ENCODE measurements around the gene TAP1.

TAP1 gene

DNA sequence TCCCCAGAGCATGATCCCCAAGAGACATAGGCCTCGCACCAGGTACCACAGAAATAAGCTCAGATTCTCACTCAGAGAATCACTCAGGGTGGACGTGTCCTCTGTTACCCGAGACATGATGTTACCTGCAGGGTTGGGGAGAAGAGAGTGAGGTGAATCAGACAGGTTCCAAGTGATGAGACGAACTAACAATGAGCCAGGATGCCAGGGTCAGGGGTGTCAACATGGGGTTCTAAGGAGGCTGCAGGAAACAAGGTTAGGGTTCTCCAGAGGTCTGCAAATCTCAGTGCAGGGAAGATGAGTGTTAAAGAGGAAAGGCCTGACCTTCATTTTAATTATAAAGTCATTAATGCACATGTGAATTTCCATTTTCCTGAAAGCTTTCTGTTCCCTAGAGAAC is 2.5 kb downstream of the TAP1 start:
- no peaks in the 10 kb centered on the region for H3F3A ChIP-seq (ENCODE audit: control insufficient read depth, insufficient read depth)
- H3K4me1 ChIP-seq (ENCODE audit: control insufficient read depth, low read length), result peaks cover 32% of the 10 kb centered on the region
- no peak overlapping the region for H3K4me2 ChIP-seq (ENCODE audit: low read length)
- no peak overlapping the region for H3K27ac ChIP-seq (ENCODE audit: low read depth, low read length)
- no peaks in the 10 kb centered on the region for H4K20me1 ChIP-seq (ENCODE audit: control insufficient read depth, insufficient read depth, low read depth, low read length)
- H3K9me2 ChIP-seq (replicated peaks; ENCODE audit: control insufficient read depth, low read length), result no peaks in the 10 kb centered on the region
- no peak overlapping the region for H3K4me3 ChIP-seq (ENCODE audit: low read length)
- peaks cover 28% of the 10 kb centered on the region for H3K36me3 ChIP-seq (ENCODE audit: control insufficient read depth, low read length)
- H3K79me2 ChIP-seq (ENCODE audit: control insufficient read depth, low read length), result peaks cover 5% of the 10 kb centered on the region
- no peak for TF ChIP-seq CTCF (IDR thresholded peaks at IDR 0.05; ENCODE audit: low read depth, low read length, poor library complexity, severe bottlenecking)
- TF ChIP-seq EZH2phosphoT487 (IDR thresholded peaks at IDR 0.05; ENCODE audit: borderline replicate concordance, low read length), result no peak
- no peaks in the 10 kb centered on the region for H3K9me3 ChIP-seq (ENCODE audit: control insufficient read depth, insufficient read depth, low read length)
- peaks cover 4% of the 10 kb centered on the region; the same call in 1 of the 2 replicates for H3K27me3 ChIP-seq (ENCODE audit: control insufficient read depth, low read length)

GRCh38 chr6:32849126-32849525 is 4.4 kb downstream of the TAP1 start:
- peaks cover 38% of the 10 kb centered on the region for H3K4me1 ChIP-seq (ENCODE audit: control insufficient read depth, low read length)
- no peak overlapping the region for H3K4me2 ChIP-seq (ENCODE audit: low read length)
- no peaks in the 10 kb centered on the region for H3K9me2 ChIP-seq (replicated peaks; ENCODE audit: control insufficient read depth, low read length)
- peaks cover 15% of the 10 kb centered on the region for H3K79me2 ChIP-seq (ENCODE audit: control insufficient read depth, low read length)
- peaks cover 4% of the 10 kb centered on the region; the same call in 1 of the 2 replicates for H3K27me3 ChIP-seq (ENCODE audit: control insufficient read depth, low read length)
- no peak overlapping the region for H3K4me3 ChIP-seq (ENCODE audit: low read length)
- TF ChIP-seq EZH2phosphoT487 (IDR thresholded peaks at IDR 0.05; ENCODE audit: borderline replicate concordance, low read length) (no peak), CTCF (IDR thresholded peaks at IDR 0.05; ENCODE audit: low read depth, low read length, poor library complexity, severe bottlenecking) (no peak)
- peaks cover 5% of the 10 kb centered on the region for H3F3A ChIP-seq (ENCODE audit: control insufficient read depth, insufficient read depth)
- H3K27ac ChIP-seq (ENCODE audit: low read depth, low read length), result no peak overlapping the region
- H4K20me1 ChIP-seq (ENCODE audit: control insufficient read depth, insufficient read depth, low read depth, low read length), result no peaks in the 10 kb centered on the region
- no peaks in the 10 kb centered on the region for H3K9me3 ChIP-seq (ENCODE audit: control insufficient read depth, insufficient read depth, low read length)
- H3K36me3 ChIP-seq (ENCODE audit: control insufficient read depth, low read length), result peaks cover 41% of the 10 kb centered on the region

GRCh38 chr6:32847795-32848194 is 5.7 kb downstream of the TAP1 start:
- H3K27ac ChIP-seq (ENCODE audit: low read depth, low read length), result no peak overlapping the region
- no peaks in the 10 kb centered on the region for H3K9me2 ChIP-seq (replicated peaks; ENCODE audit: control insufficient read depth, low read length)
- H3K4me3 ChIP-seq (ENCODE audit: low read length), result no peak overlapping the region
- H3K4me1 ChIP-seq (ENCODE audit: control insufficient read depth, low read length), result peaks cover 47% of the 10 kb centered on the region
- H3K9me3 ChIP-seq (ENCODE audit: control insufficient read depth, insufficient read depth, low read length), result no peaks in the 10 kb centered on the region
- H4K20me1 ChIP-seq (ENCODE audit: control insufficient read depth, insufficient read depth, low read depth, low read length), result no peaks in the 10 kb centered on the region
- peaks cover 2% of the 10 kb centered on the region; the same call in 1 of the 2 replicates for H3K27me3 ChIP-seq (ENCODE audit: control insufficient read depth, low read length)
- no peak overlapping the region for H3K4me2 ChIP-seq (ENCODE audit: low read length)
- peaks cover 9% of the 10 kb centered on the region for H3F3A ChIP-seq (ENCODE audit: control insufficient read depth, insufficient read depth)
- TF ChIP-seq EZH2phosphoT487 (IDR thresholded peaks at IDR 0.05; ENCODE audit: borderline replicate concordance, low read length) (no peak), CTCF (IDR thresholded peaks at IDR 0.05; ENCODE audit: low read depth, low read length, poor library complexity, severe bottlenecking) (no peak)
- H3K36me3 ChIP-seq (ENCODE audit: control insufficient read depth, low read length), result peaks cover 43% of the 10 kb centered on the region
- H3K79me2 ChIP-seq (ENCODE audit: control insufficient read depth, low read length), result peaks cover 20% of the 10 kb centered on the region
